Measurements from ENCODE around the gene GDPD4. TPM values are rescaled to one million over a fixed set of nuclear protein-coding genes. Genes with fewer than 3 reads are reported as not detected.

Gene GDPD4
- total and polyA plus RNA-seq, 4 donors, result 0.08 to 1.1 TPM; not detected in 2

DNA sequence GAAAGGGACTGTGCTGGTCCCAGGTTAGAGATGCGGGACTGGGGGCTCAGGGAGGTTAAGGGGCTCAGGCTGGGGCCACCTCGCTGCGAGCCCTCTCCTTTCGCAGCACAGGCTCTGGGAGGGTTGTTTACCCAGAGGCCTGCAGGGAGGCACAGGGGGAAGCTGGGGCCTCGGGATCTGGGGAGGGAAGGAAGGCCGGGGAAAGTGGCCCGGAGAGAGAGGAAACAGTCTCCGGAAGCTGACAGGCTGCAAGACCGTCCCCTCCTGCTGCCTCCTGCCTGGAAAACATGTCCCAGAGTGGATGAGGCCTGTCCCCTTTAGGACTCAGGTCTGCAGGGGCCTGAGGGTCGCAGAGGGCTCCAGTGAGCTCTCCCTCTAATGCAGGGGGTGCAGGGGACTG lies 128.0 kb downstream of the GDPD4 start:
- Histone ChIP-seq H3K4me1 (ENCODE audit: control insufficient read depth in 4 of 4, insufficient read depth in 4 of 4, low read length in 3 of 4) (peaks cover 9 to 36% (median 25%) of the 10 kb centered on the region in 4 donors), H3K36me3 (ENCODE audit: control insufficient read depth in 4 of 4, insufficient read depth in 3 of 4, low read depth in 1 of 4, low read length in 3 of 4) (peaks cover 0 to 9% (median 3%) of the 10 kb centered on the region in 4 donors), H3K9me3 (ENCODE audit: control insufficient read depth in 4 of 4, low read length in 3 of 4) (no peaks in the 10 kb centered on the region), H3K9ac (ENCODE audit: low read depth in 1 of 2, low read length in 2 of 2) (no peak overlapping the region), H3K27me3 (ENCODE audit: control insufficient read depth in 4 of 4, insufficient read depth in 4 of 4, low read length in 3 of 4) (no peaks in the 10 kb centered on the region), H3K27ac (ENCODE audit: low read depth in 1 of 2, low read length in 2 of 2) (no peak overlapping the region), H3K4me3 (ENCODE audit: low read depth in 1 of 3, low read length in 3 of 3) (no peak overlapping the region)
- TF ChIP-seq JUND (IDR thresholded peaks at IDR 0.05), result no peak
- no peak for TF ChIP-seq HNF4G (IDR thresholded peaks at IDR 0.05)
- no peak for TF ChIP-seq FOXA2 (IDR thresholded peaks at IDR 0.05)
- TF ChIP-seq HNF4A (conservative IDR thresholded peaks at IDR 0.05), result no peak
- TF ChIP-seq, protein P1, sequence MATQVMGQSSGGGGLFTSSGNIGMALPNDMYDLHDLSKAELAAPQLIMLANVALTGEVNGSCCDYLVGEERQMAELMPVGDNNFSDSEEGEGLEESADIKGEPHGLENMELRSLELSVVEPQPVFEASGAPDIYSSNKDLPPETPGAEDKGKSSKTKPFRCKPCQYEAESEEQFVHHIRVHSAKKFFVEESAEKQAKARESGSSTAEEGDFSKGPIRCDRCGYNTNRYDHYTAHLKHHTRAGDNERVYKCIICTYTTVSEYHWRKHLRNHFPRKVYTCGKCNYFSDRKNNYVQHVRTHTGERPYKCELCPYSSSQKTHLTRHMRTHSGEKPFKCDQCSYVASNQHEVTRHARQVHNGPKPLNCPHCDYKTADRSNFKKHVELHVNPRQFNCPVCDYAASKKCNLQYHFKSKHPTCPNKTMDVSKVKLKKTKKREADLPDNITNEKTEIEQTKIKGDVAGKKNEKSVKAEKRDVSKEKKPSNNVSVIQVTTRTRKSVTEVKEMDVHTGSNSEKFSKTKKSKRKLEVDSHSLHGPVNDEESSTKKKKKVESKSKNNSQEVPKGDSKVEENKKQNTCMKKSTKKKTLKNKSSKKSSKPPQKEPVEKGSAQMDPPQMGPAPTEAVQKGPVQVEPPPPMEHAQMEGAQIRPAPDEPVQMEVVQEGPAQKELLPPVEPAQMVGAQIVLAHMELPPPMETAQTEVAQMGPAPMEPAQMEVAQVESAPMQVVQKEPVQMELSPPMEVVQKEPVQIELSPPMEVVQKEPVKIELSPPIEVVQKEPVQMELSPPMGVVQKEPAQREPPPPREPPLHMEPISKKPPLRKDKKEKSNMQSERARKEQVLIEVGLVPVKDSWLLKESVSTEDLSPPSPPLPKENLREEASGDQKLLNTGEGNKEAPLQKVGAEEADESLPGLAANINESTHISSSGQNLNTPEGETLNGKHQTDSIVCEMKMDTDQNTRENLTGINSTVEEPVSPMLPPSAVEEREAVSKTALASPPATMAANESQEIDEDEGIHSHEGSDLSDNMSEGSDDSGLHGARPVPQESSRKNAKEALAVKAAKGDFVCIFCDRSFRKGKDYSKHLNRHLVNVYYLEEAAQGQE (IDR thresholded peaks at IDR 0.05), result no peak
- TF ChIP-seq YY1 (IDR thresholded peaks at IDR 0.05), result no peak
- no peak for TF ChIP-seq TAF1 (conservative IDR thresholded peaks at IDR 0.05)
- 81% methylated on average over 10 of the region's 10 CpGs for WGBS
- no peak for DNase-seq (ENCODE audit: low spot score)

DNA sequence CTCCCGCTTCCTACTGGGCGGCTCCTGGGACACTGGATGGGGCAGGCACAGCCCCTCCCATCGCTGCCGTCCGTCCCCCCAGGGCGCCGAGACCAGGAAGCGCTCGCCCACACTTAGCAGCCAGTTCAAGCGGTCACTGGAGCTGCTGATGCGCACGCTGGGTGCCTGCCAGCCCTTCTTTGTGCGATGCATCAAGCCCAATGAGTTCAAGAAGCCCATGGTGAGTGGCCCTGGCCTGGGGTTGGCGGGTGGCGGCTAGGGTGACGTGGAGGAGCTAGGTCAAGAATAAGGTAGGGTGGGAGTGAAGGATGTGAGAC lies 128.9 kb downstream of the GDPD4 start:
- H3K27ac ChIP-seq (ENCODE audit: low read depth in 1 of 2, low read length in 2 of 2), result no peak overlapping the region
- peaks cover 9 to 33% (median 23%) of the 10 kb centered on the region in 4 donors for H3K4me1 ChIP-seq (ENCODE audit: control insufficient read depth in 4 of 4, insufficient read depth in 4 of 4, low read length in 3 of 4)
- TF ChIP-seq HNF4A (conservative IDR thresholded peaks at IDR 0.05) (no peak), RXRA (IDR thresholded peaks at IDR 0.05) (peak in 1 of 2 donors; percentile 21)
- TF ChIP-seq, protein P2, sequence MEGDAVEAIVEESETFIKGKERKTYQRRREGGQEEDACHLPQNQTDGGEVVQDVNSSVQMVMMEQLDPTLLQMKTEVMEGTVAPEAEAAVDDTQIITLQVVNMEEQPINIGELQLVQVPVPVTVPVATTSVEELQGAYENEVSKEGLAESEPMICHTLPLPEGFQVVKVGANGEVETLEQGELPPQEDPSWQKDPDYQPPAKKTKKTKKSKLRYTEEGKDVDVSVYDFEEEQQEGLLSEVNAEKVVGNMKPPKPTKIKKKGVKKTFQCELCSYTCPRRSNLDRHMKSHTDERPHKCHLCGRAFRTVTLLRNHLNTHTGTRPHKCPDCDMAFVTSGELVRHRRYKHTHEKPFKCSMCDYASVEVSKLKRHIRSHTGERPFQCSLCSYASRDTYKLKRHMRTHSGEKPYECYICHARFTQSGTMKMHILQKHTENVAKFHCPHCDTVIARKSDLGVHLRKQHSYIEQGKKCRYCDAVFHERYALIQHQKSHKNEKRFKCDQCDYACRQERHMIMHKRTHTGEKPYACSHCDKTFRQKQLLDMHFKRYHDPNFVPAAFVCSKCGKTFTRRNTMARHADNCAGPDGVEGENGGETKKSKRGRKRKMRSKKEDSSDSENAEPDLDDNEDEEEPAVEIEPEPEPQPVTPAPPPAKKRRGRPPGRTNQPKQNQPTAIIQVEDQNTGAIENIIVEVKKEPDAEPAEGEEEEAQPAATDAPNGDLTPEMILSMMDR (IDR thresholded peaks at IDR 0.05; ENCODE audit: low read depth, low read length, missing input control), result no peak
- H3K27me3 ChIP-seq (ENCODE audit: control insufficient read depth in 4 of 4, insufficient read depth in 4 of 4, low read length in 3 of 4), result no peaks in the 10 kb centered on the region
- 76% methylated on average over 16 of the region's 16 CpGs for WGBS
- peak; percentile 50 for DNase-seq (ENCODE audit: low spot score)
- peaks cover 0 to 3% (median 2%) of the 10 kb centered on the region in 4 donors for H3K36me3 ChIP-seq (ENCODE audit: control insufficient read depth in 4 of 4, insufficient read depth in 3 of 4, low read depth in 1 of 4, low read length in 3 of 4)
- H3K4me3 ChIP-seq (ENCODE audit: low read depth in 1 of 3, low read length in 3 of 3), result no peak overlapping the region
- no peaks in the 10 kb centered on the region for H3K9me3 ChIP-seq (ENCODE audit: control insufficient read depth in 4 of 4, low read length in 3 of 4)
- no peak overlapping the region for H3K9ac ChIP-seq (ENCODE audit: low read depth in 1 of 2, low read length in 2 of 2)

DNA sequence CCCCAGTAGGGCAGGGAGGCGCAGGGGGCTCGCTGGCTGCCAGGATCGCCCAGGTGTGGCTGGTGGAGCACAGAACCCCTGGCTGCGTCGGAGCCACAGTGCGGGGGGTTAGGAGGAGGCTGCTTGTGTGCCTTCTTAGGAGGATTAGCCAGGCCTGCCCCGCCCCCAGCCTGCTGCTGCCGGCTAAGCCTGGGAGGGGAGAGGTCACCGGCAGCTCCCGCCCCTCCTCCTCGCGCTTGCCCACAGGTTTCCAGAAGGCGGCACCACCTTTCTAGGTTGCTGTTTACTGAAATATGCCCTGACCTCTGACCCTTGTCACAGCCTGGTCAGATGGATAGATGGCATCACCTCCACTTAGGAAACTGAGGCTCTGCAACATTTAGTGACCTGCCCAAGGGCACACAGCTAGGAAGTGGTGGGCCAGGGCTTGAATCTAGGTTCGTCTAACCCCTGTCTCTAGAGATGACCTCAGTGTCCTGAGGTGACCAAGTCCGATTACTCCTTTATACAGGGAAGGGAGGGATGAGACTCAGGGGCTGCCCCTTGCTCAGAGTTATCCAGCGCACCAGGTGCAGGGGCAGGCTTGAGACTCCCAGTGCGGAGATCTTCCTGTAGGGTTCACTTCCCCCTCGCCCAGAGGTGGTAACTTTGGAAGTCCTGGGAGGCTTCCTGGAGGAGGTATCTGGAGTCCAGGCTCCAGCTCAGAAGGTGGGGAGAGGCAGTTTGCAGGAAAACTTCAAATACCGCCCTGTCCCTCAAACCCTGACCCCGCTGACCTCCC lies 129.4 kb downstream of the GDPD4 start:
- Histone ChIP-seq H3K4me1 (ENCODE audit: control insufficient read depth in 4 of 4, insufficient read depth in 4 of 4, low read length in 3 of 4) (peaks cover 9 to 33% (median 23%) of the 10 kb centered on the region in 4 donors), H3K36me3 (ENCODE audit: control insufficient read depth in 4 of 4, insufficient read depth in 3 of 4, low read depth in 1 of 4, low read length in 3 of 4) (peaks cover 0 to 5% (median 3%) of the 10 kb centered on the region in 4 donors), H3K27me3 (ENCODE audit: control insufficient read depth in 4 of 4, insufficient read depth in 4 of 4, low read length in 3 of 4) (no peaks in the 10 kb centered on the region), H3K4me3 (ENCODE audit: low read depth in 1 of 3, low read length in 3 of 3) (no peak overlapping the region), H3K9ac (ENCODE audit: low read depth in 1 of 2, low read length in 2 of 2) (no peak overlapping the region), H3K27ac (ENCODE audit: low read depth in 1 of 2, low read length in 2 of 2) (peak overlapping the region in 1 of 2 donors; percentile 23), H3K9me3 (ENCODE audit: control insufficient read depth in 4 of 4, low read length in 3 of 4) (no peaks in the 10 kb centered on the region)
- peak; percentile 64 for DNase-seq (ENCODE audit: low spot score)
- TF ChIP-seq FOXA2 (IDR thresholded peaks at IDR 0.05) (no peak), RAD21 (IDR thresholded peaks at IDR 0.05) (peak; percentile 15 to 45), RXRA (IDR thresholded peaks at IDR 0.05) (peak; percentile 52 to 70), FOXA1 (IDR thresholded peaks at IDR 0.05) (no peak), SP1 (IDR thresholded peaks at IDR 0.05) (peak; percentile 22), NR2F2 (IDR thresholded peaks at IDR 0.05) (peak; percentile 68), GABPA (IDR thresholded peaks at IDR 0.05 in 1 of 2, conservative IDR thresholded peaks at IDR 0.05 in 1 of 2) (no peak), HNF4A (conservative IDR thresholded peaks at IDR 0.05) (peak; percentile 39 to 66)
- TF ChIP-seq, protein P3, sequence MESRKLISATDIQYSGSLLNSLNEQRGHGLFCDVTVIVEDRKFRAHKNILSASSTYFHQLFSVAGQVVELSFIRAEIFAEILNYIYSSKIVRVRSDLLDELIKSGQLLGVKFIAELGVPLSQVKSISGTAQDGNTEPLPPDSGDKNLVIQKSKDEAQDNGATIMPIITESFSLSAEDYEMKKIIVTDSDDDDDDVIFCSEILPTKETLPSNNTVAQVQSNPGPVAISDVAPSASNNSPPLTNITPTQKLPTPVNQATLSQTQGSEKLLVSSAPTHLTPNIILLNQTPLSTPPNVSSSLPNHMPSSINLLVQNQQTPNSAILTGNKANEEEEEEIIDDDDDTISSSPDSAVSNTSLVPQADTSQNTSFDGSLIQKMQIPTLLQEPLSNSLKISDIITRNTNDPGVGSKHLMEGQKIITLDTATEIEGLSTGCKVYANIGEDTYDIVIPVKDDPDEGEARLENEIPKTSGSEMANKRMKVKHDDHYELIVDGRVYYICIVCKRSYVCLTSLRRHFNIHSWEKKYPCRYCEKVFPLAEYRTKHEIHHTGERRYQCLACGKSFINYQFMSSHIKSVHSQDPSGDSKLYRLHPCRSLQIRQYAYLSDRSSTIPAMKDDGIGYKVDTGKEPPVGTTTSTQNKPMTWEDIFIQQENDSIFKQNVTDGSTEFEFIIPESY (IDR thresholded peaks at IDR 0.05), result no peak
- TF ChIP-seq, protein P4, sequence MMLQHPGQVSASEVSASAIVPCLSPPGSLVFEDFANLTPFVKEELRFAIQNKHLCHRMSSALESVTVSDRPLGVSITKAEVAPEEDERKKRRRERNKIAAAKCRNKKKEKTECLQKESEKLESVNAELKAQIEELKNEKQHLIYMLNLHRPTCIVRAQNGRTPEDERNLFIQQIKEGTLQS (IDR thresholded peaks at IDR 0.05), result no peak
- WGBS, result 68% methylated on average over 20 of the region's 20 CpGs

Data from liver (tissue), 9 donors.